GM21529 (cell line): ENCODE data around the gene SF1.

Experiments
- ATAC-seq: cut with Tn5 transposase; IDR thresholded peaks from one replicate; pipeline ENCODE4 v1.9.1; 2021; ENCODE audit not compliant: unreplicated experiment

The SF1 gene

DNA sequence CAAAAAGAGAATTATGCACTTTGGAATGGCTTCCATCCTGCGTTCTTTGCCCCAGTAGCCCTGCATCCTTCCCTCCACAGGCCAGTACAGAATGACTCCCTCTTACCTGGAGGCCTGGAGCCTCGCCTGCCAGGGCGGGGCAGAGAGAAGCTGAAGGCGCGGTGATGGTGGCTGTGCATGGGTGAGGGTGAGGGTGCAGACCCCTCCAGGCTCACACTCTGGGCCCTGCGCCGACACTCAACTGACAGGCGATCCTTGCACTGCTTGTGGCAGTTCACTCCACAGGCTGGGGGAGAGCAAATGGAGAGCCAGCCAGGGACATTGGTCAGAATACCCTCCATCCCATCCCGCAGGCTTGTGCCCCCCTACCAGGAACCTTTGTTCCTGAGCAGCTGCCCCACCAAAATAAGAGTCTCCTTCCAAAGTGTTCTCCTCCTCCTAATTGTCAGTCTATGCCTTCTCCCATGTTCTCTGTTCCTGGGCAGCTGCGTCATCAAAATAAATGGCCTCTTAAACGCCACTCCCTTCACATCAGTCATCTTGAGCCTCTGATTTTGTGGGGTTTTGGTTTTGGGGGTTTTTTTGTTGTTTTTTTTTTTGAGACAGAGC is 49.5 kb downstream of the SF1 start:
- ATAC-seq: no peak

- no peak for ATAC-seq
Measured at GRCh38 chr11:64726867-64727530, 51.3 kb downstream of the SF1 start.

GRCh38 chr11:64726211-64726641 is 52.1 kb downstream of the SF1 start:
- ATAC-seq: no peak

DNA sequence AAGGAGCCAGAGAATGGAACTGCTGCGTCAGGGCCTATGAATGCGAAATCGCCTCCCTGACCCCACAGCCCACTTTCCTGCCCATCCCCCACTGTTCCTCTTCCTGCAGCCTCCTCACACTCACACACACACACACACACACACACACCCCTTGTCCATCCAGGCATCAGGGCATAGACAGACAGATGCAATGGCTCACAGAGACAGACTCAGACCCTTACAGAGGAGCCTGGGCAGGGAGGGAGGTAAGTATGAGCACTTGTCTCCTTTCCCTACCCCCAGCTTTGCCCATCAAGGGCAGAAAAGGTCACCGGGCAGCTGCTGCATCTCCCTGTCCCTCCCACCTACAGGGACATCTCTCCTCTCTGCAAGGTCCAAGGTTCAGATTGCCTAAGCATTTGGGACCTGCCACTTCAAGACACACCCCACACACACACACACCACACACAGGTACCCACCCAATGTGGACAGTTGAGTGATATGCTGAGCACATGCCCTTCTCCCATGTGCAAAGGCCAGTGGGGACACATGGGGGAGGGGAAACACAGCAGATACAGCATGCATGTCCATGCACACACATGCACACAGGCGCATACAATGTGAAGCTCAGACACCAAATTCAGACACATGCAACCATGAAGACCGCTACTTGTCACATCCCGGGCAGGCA is 53.3 kb downstream of the SF1 start:
- ATAC-seq: no peak

DNA sequence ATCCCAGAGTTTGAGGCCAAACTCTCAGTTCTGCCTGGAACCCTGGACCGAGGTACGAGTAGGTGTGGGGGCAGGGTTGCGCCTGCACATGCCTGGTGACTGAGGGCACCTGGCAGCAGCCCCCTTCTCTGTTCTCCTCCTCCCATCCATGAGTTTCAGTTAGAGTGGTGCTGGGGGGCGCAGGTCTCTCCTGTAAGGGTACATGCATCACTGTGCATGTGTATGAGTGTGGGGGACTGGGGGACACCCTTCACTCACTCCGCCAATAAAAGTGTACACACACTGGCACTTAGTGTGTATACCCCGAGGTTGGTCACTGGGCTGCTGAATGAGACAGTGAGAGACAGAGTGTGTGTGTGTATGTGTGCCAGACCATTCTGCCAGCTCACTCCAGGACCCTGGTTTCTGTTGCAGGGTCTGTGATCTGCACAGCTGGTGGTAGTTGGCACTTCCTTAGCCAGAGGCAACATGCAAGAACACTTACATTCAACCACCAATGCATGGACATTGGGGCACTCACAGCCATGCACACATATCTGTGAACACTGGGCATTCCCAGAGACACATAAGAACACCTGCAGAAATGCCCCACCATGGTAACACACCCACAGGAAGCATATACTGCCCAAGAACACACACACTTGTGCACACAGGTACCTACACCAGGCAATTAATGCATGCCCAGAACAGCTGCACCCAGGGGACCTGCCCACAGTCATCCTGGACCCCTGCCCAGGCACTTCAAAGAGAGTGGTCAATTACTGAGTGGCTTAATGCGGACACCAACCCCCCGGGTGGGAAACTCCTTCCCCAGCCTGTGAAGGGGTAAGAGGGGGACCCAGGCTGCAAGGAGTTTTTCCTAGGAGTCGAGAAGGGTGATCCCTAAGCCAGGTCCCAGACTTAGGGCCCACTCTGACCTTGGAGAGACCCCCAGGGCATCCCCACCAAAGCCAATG is 54.2 kb downstream of the SF1 start:
- no peak for ATAC-seq

DNA sequence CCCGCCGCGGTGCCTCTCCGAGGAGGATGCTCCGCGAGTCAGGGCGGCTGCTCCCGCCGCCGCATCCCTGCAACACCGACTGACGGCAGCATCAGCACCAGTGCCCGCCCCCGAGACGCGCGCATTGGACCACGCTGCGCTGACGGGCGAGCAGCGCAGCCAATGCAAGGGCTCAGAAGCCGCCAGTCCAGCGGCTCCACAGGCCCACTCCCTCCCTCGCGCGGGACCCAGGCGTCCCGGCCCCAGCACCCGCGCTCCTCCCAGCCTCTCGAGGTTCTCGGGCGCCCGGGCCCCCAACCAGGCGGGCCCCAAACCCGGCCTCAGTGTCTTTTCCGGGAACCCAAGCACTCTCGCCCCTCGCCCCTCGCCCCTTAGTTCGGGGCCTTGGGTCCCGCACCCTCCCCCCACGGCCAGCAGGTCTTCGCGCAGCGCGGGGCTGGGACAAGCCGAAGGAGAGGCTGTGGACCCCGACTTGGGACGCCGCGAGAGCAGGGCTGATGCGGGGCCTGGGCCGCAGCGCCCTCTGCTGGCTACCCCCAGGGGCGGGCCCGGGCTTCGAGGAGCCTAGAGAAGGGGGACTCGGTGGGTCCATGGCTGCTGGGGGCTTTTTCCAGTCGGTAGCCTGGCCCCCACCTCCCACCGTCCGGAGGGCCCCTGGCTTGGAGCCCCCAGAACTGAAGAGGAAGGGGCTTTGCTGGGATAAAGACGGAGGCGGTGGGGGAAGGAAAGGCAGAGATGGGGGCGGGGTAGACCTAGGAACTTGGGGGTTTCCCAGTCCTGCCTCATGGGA is 55.0 kb downstream of the SF1 start, which contains the start of gene NRXN2:
Gene NRXN2, minus strand, starts transcription at position 81 of the 790 bp plus-strand sequence. CDS start 9,498 bp downstream, outside the sequence.
- ATAC-seq: peak; percentile 90

DNA sequence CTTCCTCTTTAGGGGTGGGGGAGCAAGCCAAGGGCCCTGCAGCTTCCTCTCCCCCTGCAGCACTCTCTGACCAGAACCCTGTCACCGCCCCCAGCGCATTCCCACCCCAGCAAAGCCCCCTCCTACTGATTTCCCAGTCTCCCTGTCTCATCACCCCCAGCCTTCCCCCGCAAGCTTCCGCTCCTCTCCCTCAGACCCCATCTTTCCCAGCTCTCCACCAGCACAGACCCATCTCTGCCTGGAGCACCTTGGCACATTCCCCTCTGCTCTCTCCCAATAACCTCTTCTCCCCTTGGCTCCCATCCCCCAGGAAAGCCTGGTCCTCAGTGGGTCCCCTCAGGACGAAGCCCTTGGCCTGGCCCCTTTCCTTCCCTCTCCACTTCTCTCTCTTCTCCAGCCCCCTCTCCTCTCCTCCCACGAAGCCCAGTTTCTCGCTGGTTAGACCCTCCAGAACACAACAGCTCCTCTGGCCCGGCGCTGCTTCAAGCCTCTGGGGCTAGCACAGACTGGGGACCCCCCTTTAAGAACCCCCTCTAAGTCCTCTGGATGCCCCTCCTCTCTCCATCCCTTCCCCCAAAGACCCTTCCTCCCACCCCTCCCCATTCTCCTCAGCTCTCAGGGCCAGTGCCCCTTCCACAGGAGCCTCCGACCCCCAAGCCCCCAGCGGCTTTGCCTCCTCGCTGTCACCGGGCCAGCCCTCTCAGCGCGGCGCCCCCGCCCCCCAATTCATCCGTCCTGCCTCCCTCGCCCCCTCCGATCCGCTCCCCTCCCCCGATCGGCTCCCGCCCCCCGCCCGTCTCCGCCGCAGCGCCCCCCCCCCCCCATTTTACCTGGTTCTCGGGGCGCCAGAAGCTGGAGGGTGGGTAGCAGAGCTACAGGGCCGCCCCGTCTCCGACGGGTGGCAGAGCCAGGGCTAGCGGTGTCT is 55.9 kb downstream of the SF1 start:
- ATAC-seq: no peak

GRCh38 chr11:64721359-64721699 is 57.0 kb downstream of the SF1 start:
- no peak for ATAC-seq

- no peak for ATAC-seq
Measured at GRCh38 chr11:64720640-64721358, 57.5 kb downstream of the SF1 start.

- ATAC-seq: no peak
Measured at GRCh38 chr11:64720167-64720566, 58.2 kb downstream of the SF1 start.

DNA sequence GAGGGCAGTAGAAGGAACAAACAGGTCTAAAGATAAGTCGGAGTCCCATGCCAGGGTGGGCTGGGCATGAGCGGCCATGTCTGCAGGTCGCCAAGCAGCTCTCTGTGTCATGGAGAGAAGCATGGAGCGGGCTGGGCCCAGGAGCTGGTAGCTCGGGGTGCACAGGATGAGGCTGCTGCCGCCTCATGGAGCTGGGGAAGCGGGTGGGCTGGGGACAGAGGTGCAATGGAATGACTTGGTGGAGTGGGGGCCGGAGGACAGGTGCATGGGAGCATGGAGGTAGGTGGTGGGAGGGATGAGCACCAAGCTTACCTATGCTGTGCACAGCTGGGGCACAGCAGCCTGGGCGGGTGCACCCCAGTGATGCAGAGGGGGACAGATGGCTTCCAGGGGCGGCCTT is 58.9 kb downstream of the SF1 start:
- no peak for ATAC-seq

DNA sequence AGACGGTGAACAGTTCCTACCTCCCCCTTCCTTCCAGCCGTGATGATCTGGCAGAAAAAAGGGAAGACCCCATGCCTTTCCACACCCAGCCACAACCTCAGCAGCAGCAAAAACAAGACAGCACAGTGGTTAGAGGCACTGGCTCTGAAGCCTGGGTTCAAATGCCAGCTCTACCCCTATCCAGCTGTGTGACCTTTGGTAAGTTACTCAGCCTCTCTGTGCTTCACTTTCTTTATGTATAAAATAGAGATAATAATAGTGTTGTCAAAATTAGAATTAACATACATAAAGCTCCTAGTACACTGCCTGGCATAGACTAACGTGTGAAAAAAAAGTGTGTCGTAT is 59.6 kb downstream of the SF1 start:
- no peak for ATAC-seq

- no peak for ATAC-seq
Measured at GRCh38 chr11:64718084-64718779, 60.1 kb downstream of the SF1 start.

DNA sequence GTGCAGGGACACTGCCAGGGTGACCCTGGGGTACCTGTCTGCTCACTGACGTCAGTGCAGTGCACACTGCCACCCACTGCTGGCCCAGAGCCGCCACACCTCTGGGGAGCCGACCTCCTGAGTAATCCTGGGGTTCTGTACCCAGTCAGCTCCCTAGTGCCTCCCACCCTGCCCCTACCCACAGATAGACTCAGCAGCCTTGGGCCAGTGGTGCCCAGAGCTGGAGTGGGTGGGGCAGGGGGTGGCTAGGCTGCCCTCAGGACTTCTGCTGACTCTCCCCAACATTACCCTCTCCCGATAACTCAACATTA is 61.1 kb downstream of the SF1 start:
- ATAC-seq: no peak

DNA sequence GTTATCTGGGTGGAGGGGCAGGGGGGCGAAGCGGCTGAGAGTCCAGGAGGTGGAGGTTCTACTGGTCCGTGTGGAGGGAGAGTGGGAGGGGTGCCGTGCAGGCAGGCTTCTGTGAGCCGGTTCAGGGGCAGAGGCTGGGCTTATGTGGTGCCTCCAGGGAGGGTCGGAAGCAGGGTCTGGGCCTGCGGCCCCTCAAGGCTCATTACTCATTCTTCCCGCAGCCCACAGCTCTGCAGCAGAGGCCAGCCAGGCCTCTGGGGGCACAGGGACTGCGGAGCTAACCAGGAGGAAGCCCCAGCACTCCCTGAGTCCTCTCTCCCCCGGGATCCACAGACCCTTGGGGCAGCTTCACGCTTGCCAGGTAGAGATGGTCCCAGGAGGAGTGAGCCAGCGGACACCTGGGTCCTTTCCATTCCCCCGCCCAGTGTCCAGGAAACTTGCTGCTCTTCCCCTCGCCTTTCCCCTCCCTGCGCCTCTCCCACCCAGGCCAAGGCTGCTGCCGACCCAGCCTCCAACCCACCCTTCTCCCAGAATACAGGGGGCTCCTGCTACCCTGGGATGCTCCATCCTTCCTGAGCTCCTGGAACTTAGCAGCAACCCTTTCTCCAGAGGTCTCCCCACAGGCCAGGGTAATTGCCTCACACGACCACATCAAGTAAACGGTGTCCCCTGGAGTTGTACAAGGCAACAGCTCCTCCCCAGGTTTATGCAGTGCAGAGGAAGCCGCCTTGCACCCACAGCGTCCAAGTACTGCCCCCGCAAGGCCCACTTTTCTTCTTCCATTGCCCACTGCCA is 61.7 kb downstream of the SF1 start:
- no peak for ATAC-seq

GRCh38 chr11:64715756-64716472 is 62.4 kb downstream of the SF1 start:
- no peak for ATAC-seq

- ATAC-seq: no peak
Measured at GRCh38 chr11:64715110-64715509, 63.2 kb downstream of the SF1 start.
